ENCODE measurements around the gene HIVEP3. TPM values are rescaled to one million over a fixed set of nuclear protein-coding genes. Genes with fewer than 3 reads are reported as not detected.

HIVEP3 gene
- total RNA-seq, 2 donors from 2014 or later = 0.13 to 0.99 TPM

- Mint-ChIP-seq H3K9me3 (no peaks in the 10 kb centered on the region), H3K27ac (no peak overlapping the region), H3K4me1 (no peaks in the 10 kb centered on the region), H3K4me3 (no peak overlapping the region), H3K36me3 (ENCODE audit: low read depth) (no peaks in the 10 kb centered on the region), H3K27me3 (ENCODE audit: insufficient read depth) (no peaks in the 10 kb centered on the region)
- H3K36me3 ChIP-seq (ENCODE audit: control insufficient read depth, insufficient read depth, low read length) = no peaks in the 10 kb centered on the region
- H3K4me1 ChIP-seq (ENCODE audit: control insufficient read depth, insufficient read depth, low read length) = no peaks in the 10 kb centered on the region
- WGBS, 2 experiments (ENCODE audit: insufficient coverage in 1 of 2, insufficient read length in 1 of 2) = 94 to 98% methylated on average over 6 to 12 of the region's 12 CpGs
- no peak overlapping the region for H3K27ac ChIP-seq (ENCODE audit: low read depth, low read length)
- H3K4me3 ChIP-seq (ENCODE audit: low read length) = no peak overlapping the region
- no peaks in the 10 kb centered on the region for H3K9me3 ChIP-seq (ENCODE audit: control insufficient read depth, low read length)
- H3K9ac ChIP-seq (ENCODE audit: extremely low read depth, low read length, poor library complexity, severe bottlenecking) = no peak overlapping the region
- H3K27me3 ChIP-seq (ENCODE audit: control insufficient read depth, insufficient read depth, low read length, poor library complexity, severe bottlenecking) = no peaks in the 10 kb centered on the region
- TF ChIP-seq CTCF (conservative IDR thresholded peaks at IDR 0.05) = no peak
- no peak for DNase-seq
Observed at GRCh38 chr1:41720861-41721410, 197.8 kb downstream of the HIVEP3 start.

- H3K9me3 ChIP-seq (ENCODE audit: control insufficient read depth, low read length) = no peaks in the 10 kb centered on the region
- H3K4me3 Mint-ChIP-seq = no peak overlapping the region
- no peaks in the 10 kb centered on the region for H3K36me3 Mint-ChIP-seq (ENCODE audit: low read depth)
- H3K4me3 ChIP-seq (ENCODE audit: low read length) = no peak overlapping the region
- H3K27ac Mint-ChIP-seq = no peak overlapping the region
- no peaks in the 10 kb centered on the region for H3K27me3 ChIP-seq (ENCODE audit: control insufficient read depth, insufficient read depth, low read length, poor library complexity, severe bottlenecking)
- no peak overlapping the region for H3K27ac ChIP-seq (ENCODE audit: low read depth, low read length)
- no peaks in the 10 kb centered on the region for H3K4me1 Mint-ChIP-seq
- no peaks in the 10 kb centered on the region for H3K4me1 ChIP-seq (ENCODE audit: control insufficient read depth, insufficient read depth, low read length)
- WGBS, 2 experiments (ENCODE audit: insufficient coverage in 1 of 2, insufficient read length in 1 of 2) = 73 to 92% methylated on average over 4 to 5 of the region's 5 CpGs
- TF ChIP-seq CTCF (conservative IDR thresholded peaks at IDR 0.05) = no peak
- no peaks in the 10 kb centered on the region for H3K9me3 Mint-ChIP-seq
- no peaks in the 10 kb centered on the region for H3K36me3 ChIP-seq (ENCODE audit: control insufficient read depth, insufficient read depth, low read length)
- no peak overlapping the region for H3K9ac ChIP-seq (ENCODE audit: extremely low read depth, low read length, poor library complexity, severe bottlenecking)
- no peaks in the 10 kb centered on the region for H3K27me3 Mint-ChIP-seq (ENCODE audit: insufficient read depth)
- DNase-seq = no peak
Observed at GRCh38 chr1:41719590-41719989, 199.1 kb downstream of the HIVEP3 start.

- Histone ChIP-seq H3K27ac (ENCODE audit: low read depth, low read length) (no peak overlapping the region), H3K9me3 (ENCODE audit: control insufficient read depth, low read length) (no peaks in the 10 kb centered on the region), H3K4me1 (ENCODE audit: control insufficient read depth, insufficient read depth, low read length) (no peaks in the 10 kb centered on the region), H3K9ac (ENCODE audit: extremely low read depth, low read length, poor library complexity, severe bottlenecking) (no peak overlapping the region), H3K36me3 (ENCODE audit: control insufficient read depth, insufficient read depth, low read length) (no peaks in the 10 kb centered on the region), H3K27me3 (ENCODE audit: control insufficient read depth, insufficient read depth, low read length, poor library complexity, severe bottlenecking) (no peaks in the 10 kb centered on the region), H3K4me3 (ENCODE audit: low read length) (no peak overlapping the region)
- H3K9me3 Mint-ChIP-seq = no peaks in the 10 kb centered on the region
- no peak for DNase-seq
- WGBS, 2 experiments (ENCODE audit: insufficient coverage in 1 of 2, insufficient read length in 1 of 2) = 75 to 94% methylated on average over 1 of the region's 1 CpG
- no peak for TF ChIP-seq CTCF (conservative IDR thresholded peaks at IDR 0.05)
- H3K4me1 Mint-ChIP-seq = peaks cover under 1% of the 10 kb centered on the region
- H3K36me3 Mint-ChIP-seq (ENCODE audit: low read depth) = no peaks in the 10 kb centered on the region
- no peaks in the 10 kb centered on the region for H3K27me3 Mint-ChIP-seq (ENCODE audit: insufficient read depth)
- H3K27ac Mint-ChIP-seq = no peak overlapping the region
- no peak overlapping the region for H3K4me3 Mint-ChIP-seq
Observed at GRCh38 chr1:41719128-41719527, 199.6 kb downstream of the HIVEP3 start.
